Jurkat, Clone E6-1 (cell line): Measurements from ENCODE around the gene ROR1.
A peak's percentile ranks its signal among the peaks of the same experiment; 100 is the strongest.

Source experiments
- DNase-seq: peaks from one replicate; pipeline ENCODE4 v3.0.0-alpha.2; 2011; ENCODE audit warnings: low read depth, low spot score
- H3K4me3 ChIP-seq: 2 replicates; pipeline ENCODE4 v1.5.1; 2011; ENCODE audit warnings: mild to moderate bottlenecking, low read length, control low read depth, moderate library complexity

Gene ROR1

GRCh38 chr1:63843010-63843409 is 69.2 kb downstream of the ROR1 start:
- DNase-seq = no peak
- no peak overlapping the region for H3K4me3 ChIP-seq

GRCh38 chr1:63843884-63844283 is 70.1 kb downstream of the ROR1 start:
- H3K4me3 ChIP-seq = no peak overlapping the region
- DNase-seq = no peak

- DNase-seq = no peak
- no peak overlapping the region for H3K4me3 ChIP-seq
These were observed 71.5 kb downstream of the ROR1 start for GRCh38 chr1:63845346-63845745.

DNA sequence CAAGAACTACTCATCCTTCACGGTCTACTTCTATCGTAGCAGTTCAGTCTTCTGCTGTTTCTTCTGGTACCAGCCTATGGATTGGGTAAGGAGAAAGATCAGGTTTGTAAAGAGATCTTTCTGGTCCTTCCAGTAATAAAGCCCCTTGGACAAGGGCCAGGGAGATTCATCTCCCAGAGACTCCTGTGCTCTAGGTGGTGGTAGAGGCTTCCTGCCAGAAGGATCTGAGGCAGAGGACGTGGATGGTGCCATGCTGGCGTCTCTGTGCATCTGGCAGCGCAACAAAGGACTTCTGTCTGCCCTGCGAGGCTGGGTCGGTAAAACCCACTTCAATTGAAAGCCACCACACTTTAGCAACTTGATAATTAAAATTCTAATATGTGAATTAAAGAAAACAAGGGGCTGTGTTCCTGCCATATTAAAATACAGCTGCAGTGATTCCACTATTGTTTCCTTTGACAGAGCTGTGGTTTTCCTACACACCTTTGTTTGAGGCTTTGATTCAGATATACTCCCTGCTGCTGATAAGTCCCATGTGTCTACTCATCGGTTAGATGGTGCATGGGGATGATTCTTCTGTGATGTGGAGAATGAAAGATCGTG is 73.6 kb downstream of the ROR1 start:
- H3K4me3 ChIP-seq = no peak overlapping the region
- DNase-seq = peak; percentile 74

DNA sequence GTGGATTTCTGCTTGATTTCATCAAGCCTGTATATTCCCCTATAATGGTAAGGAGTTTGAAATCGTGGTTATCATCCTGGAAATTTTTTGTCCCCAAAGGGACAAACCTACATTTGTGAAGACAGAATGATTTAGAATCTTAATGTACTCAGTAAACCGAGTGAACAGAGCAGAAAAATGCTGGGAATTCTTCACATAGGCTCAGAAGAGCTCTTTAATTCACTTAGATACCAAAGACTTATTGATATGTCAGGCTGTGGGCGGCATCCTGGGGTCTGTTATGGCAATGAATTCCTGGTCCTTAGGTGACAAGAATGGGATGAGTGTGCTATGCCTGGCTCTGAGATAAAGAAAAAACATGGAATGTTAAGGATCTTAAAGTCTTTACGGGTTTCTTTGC is 74.9 kb downstream of the ROR1 start:
- H3K4me3 ChIP-seq = no peak overlapping the region
- DNase-seq = no peak

- no peak for DNase-seq
- H3K4me3 ChIP-seq = no peak overlapping the region
These were observed 75.3 kb downstream of the ROR1 start for GRCh38 chr1:63849149-63849548.

DNA sequence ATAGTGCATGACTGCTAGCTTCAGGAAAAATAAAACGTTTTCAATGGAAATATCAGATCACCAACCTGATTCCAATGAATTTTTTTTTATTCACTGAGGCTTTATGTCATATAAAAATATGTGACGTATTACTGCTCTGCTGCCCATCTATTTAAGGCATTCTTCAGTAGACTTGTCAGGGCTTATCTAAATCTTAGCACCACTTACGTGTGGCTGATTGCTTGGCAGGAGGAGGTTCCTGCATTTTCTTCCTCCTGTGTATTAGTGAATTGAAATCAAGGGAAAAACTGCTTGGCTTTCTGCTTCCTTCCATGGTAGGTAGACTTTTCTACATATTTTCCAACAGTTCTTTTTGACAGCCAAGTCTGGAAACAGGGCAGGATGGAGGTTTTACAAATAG is 80.3 kb downstream of the ROR1 start:
- H3K4me3 ChIP-seq = no peak overlapping the region
- DNase-seq = no peak

- H3K4me3 ChIP-seq = no peak overlapping the region
- no peak for DNase-seq
These were observed 82.1 kb downstream of the ROR1 start for GRCh38 chr1:63855942-63856341.

DNA sequence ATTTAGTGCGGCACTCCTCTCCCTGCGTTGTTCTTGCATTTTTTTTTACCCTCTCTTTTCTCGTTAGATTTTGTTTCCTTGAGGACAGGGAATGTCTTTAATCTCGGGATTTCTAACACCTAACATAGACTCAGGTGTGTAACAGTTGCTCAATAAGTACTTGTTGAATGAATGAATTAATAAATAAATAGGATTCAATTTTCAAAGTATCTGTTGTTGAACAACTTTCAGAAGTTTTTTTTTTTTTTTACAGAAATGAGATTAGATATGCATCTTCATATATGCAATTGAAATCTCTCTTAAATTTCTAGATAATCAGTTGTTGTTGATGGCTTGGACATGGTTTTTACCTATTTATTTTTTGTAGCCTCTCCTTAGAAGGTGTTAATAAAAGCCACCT is 83.1 kb downstream of the ROR1 start:
- no peak for DNase-seq
- no peak overlapping the region for H3K4me3 ChIP-seq

- no peak for DNase-seq
- H3K4me3 ChIP-seq = no peak overlapping the region
These were observed 83.7 kb downstream of the ROR1 start for GRCh38 chr1:63857478-63857877.

DNA sequence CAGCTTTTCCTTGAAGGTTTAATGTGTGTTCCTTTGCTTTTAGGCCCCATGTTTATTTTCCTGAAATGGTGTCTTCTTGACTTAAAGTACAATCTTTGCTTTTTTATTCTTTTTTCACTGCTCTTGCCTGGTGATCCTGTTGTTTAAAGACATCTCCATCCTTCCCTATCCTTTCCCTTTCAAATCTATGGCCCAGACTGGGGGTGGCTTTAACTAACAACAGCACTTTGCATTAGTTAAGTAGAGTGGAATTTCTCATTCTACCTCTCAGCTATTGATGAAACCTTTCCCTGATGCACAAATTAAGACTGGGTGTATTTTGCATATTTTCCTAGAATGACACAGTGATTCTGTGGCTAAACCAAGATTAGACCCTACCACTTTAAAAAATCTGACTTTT is 84.3 kb downstream of the ROR1 start:
- no peak overlapping the region for H3K4me3 ChIP-seq

GRCh38 chr1:63859480-63860275 is 85.9 kb downstream of the ROR1 start:
- no peak overlapping the region for H3K4me3 ChIP-seq
- no peak for DNase-seq

More for the DNA sequence above, 84.3 kb downstream of the ROR1 start:
- no peak for DNase-seq

DNA sequence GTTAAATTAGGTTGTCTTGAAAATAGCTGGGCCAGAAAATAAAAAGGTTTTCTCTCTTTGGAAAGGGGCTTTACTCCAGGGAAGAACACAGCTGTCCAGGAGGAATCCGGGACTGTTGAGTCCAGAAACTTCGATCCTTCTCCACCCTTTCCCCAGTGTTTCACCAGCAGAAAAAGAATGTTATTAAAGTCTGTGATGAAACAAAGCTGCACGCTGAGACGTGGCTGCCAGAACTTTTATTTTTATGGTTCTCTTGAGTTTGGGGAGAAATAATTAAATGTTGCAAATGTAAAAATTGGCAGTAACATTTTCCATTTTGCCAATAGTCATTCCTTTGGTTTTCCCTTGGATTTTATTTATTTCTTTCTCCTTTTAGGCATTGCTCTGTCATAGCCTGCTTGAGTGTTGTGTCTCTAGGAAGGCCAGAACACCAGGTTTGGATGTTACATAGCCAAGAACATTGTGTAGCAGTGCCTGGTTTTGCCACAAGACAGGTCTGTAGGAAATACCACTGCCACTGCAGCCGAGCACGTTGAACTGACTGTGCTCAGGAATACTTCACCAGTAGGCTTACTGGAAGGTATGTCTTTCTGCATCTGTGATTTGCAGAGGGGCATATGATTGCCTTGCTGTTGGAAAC is 87.4 kb downstream of the ROR1 start:
- no peak for DNase-seq
- H3K4me3 ChIP-seq = no peak overlapping the region

DNA sequence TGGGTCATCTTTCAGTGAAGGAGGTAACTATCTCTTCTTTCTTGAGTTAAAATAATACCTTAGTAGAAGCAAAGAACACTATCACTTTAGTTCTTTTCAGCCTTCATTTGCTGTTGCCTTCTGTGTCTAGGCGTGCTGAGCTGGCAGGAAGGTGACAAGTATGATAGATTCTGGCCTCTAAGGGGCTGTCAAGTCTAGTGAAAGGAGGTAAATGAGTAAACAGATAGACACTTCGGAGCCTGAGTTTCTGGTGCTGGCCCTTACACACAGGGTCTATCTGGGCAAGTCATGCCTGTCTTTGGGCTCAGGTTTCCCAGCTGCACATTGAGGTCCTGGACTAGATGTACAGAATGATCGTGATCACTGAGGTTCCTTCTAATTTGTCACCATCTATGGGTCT is 89.3 kb downstream of the ROR1 start:
- DNase-seq = no peak
- no peak overlapping the region for H3K4me3 ChIP-seq

DNA sequence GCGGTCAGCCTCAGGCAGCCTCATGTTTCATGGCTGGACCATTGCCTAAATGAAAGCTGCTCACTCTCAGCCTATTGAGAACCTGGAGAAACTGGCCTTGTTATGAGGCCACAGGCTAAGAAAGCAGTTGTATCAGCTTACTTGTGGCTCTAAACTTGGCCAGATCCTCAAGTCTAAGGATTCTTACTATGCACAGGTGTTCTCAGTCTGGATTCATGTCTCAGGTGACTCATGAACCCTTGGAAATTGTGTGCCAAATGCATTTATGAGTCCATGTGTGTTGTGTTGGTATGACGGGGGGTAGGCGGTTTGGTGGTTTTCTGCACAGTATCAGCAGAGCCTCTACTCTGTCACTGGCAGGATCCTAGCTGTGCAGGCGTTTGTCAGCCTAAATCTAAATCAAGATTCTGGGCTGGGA is 90.4 kb downstream of the ROR1 start:
- DNase-seq = no peak
- H3K4me3 ChIP-seq = no peak overlapping the region

DNA sequence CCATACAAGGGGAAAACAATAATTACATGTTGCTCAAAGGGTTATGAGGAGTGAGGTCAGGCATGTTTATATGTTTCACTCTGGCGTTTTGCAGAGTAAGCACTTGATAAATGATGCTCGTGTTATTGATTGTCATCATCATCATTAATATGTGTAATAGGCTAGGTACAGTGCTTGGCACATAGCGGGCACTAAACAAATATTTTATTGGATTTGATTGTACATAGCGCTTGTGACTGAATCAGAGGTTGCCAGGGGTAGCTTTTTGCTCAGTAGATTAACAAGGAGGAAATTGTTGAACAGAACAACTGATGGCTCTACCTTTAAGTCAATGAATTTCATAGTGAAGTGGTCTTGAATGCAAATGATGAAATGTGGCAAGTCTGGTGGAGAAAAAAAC is 91.7 kb downstream of the ROR1 start:
- no peak overlapping the region for H3K4me3 ChIP-seq
- no peak for DNase-seq

DNA sequence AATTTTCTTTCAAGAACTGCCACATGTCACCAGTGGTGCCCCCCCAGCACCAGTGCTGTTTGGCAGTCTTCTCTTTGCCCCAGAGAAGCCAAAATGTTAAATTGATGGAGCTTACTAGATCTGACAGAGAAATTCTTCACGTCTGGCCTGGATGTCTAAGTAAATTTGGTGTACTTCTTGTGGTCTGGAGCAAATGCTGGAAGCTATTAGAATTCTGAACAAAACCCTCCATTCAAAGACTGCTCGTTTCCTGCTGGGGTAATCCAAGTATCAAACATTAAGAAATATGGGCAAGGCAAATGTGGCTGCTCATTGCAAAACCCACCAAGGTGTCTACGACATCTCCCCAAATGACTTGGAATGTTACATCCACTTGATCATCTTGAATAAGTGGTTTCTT is 92.3 kb downstream of the ROR1 start:
- H3K4me3 ChIP-seq = no peak overlapping the region
- no peak for DNase-seq

DNA sequence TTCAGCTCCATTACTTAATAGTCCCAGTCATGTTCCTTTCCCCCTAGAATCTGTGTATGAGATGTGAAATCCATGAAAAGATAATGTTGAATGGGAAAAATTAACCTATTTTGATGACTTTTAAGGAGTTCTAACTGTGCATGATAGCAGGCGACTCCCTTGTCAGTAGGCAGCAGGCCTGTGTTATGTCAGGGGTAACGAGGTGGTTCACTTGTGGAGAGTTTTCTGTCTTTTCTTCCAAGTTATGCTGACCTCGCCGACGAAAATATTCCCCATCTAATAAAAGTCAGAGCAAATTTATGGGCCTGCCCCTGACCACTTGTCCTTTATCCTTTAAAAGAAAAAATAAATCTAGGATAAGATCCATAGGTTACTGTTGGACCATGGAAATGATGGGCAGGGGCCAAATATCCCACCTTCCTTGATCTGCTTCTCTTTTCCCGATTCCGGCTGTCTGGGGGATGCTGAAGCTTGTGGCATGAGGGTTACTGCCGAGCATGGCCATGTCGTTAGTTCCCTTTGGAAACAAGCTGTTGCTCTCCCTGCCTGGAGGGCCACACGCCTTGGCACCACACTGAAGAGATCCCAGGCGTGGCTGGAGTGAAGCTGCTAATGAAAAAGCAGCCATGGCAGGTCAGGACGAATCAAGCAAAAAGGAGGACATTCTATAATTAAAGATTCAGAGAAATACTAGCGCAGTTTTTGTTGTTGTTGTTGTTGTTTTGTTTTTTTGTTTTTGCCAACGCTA is 93.8 kb downstream of the ROR1 start:
- no peak for DNase-seq
- no peak overlapping the region for H3K4me3 ChIP-seq

- no peak overlapping the region for H3K4me3 ChIP-seq
- no peak for DNase-seq
These were observed 94.5 kb downstream of the ROR1 start for GRCh38 chr1:63868268-63868781.

DNA sequence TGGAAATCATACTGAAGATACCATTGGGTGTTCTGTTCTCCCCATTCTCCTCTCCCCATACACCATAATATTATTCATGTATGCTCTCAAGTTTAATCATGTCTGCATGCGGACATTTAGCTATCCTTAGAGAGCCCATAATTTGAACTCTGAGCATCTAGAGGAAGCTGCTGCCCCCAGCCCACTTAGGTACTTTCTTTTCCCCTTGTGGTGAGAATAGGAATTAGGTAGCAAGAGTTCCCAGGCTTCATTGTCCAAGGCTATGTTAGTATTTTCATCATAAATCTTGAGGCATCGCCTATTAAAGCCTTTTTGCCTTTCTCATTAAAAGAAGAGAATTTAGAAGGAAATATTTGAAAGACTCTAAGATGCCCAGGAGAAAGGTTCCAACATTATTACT is 96.3 kb downstream of the ROR1 start:
- no peak for DNase-seq
- H3K4me3 ChIP-seq = no peak overlapping the region
